Measurements from ENCODE around the gene TTLL5. TPM values are rescaled to one million over a fixed set of nuclear protein-coding genes. Genes with fewer than 3 reads are reported as not detected.

The TTLL5 gene
- polyA plus RNA-seq, 2 of the 4 experiments (the other 2 are of a cell fraction), result 18.8 to 23.7 TPM

GRCh38 chr14:75807667-75808360 lies 146.8 kb downstream of the TTLL5 start:
- H3K9me3 ChIP-seq, result no peaks in the 10 kb centered on the region
- TF ChIP-seq TP53 (CRISPR knock-in tag; IDR thresholded peaks at IDR 0.05) (no peak), MAFK (IDR thresholded peaks at IDR 0.05; ENCODE audit: partially characterized antibody) (no peak), REST (IDR thresholded peaks at IDR 0.05) (no peak)
- ChIA-PET CTCF (interaction anchor here (0.6 to 1.6 kb wide), 3 partner anchors 9 to 19 kb away, joined by 3 read pairs; no protein-coding TSS in a partner anchor), POLR2A (no interaction called here)
- no peaks in the 10 kb centered on the region for H3K4me1 ChIP-seq
- no peak overlapping the region for H3K27ac ChIP-seq
- WGBS (ENCODE audit: missing lambda C conversion rate), result 90% methylated on average over 6 of the region's 6 CpGs
- no peak for DNase-seq (ENCODE audit: low read depth in 1 of 2, low spot score in 1 of 2)
- no peak overlapping the region for H3K4me3 ChIP-seq
- ATAC-seq, result no peak
- no peak for FAIRE-seq
- H3K4me2 ChIP-seq, result no peak overlapping the region

- 87% methylated on average over 7 of the region's 7 CpGs for WGBS (ENCODE audit: missing lambda C conversion rate)
- Histone ChIP-seq H3K4me1 (no peaks in the 10 kb centered on the region), H3K9me3 (no peaks in the 10 kb centered on the region), H3K4me3 (no peak overlapping the region), H3K27ac (no peak overlapping the region), H3K4me2 (no peak overlapping the region)
- ChIA-PET CTCF (interaction anchor here (0.7 to 3.4 kb wide), 6 partner anchors 10 to 171 kb away, joined by 3 to 10 read pairs (median 4); partner anchors contain the start of gene TGFB3), POLR2A (no interaction called here)
- TF ChIP-seq PHF8 (IDR thresholded peaks at IDR 0.05; ENCODE audit: borderline replicate concordance, low read depth) (no peak), FOSB (CRISPR knock-in tag; IDR thresholded peaks at IDR 0.05) (no peak), CBX8 (IDR thresholded peaks at IDR 0.05) (no peak), EHMT2 (IDR thresholded peaks at IDR 0.05; ENCODE audit: low read depth) (no peak), CEBPB (IDR thresholded peaks at IDR 0.05) (no peak), NPAS2 (CRISPR knock-in tag; IDR thresholded peaks at IDR 0.05; ENCODE audit: borderline replicate concordance) (no peak), NR3C1 (IDR thresholded peaks at IDR 0.05) (no peak), RFX5 (IDR thresholded peaks at IDR 0.05) (no peak), TP53 (CRISPR knock-in tag; IDR thresholded peaks at IDR 0.05) (no peak)
- ATAC-seq (no peak), FAIRE-seq (no peak), DNase-seq (ENCODE audit: low read depth in 1 of 2, low spot score in 1 of 2) (no peak)
Observed at GRCh38 chr14:75811136-75811829, 150.2 kb downstream of the TTLL5 start.

- WGBS (ENCODE audit: missing lambda C conversion rate), result 88% methylated on average over 7 of the region's 7 CpGs
- CTCF ChIA-PET, result interaction anchor here (0.7 to 1.1 kb wide), 5 partner anchors 10 to 170 kb away, joined by 3 to 4 read pairs (median 3); partner anchors contain the start of gene TGFB3
- ATAC-seq, result no peak
- POLR2A ChIA-PET, result no interaction called here
- no peak for FAIRE-seq
- Histone ChIP-seq H3K27ac (no peak overlapping the region), H3K9me3 (no peaks in the 10 kb centered on the region), H3K4me2 (no peak overlapping the region), H3K4me3 (no peak overlapping the region), H3K4me1 (no peaks in the 10 kb centered on the region)
- DNase-seq (ENCODE audit: low read depth in 1 of 2, low spot score in 1 of 2), result no peak
- TF ChIP-seq GATA3 (IDR thresholded peaks at IDR 0.05; ENCODE audit: borderline replicate concordance) (no peak), FOSB (CRISPR knock-in tag; IDR thresholded peaks at IDR 0.05) (no peak), CHD2 (IDR thresholded peaks at IDR 0.05; ENCODE audit: low read length, partially characterized antibody) (no peak), KDM1A (IDR thresholded peaks at IDR 0.05; ENCODE audit: low read depth) (no peak), EP300 (IDR thresholded peaks at IDR 0.05) (no peak), JUNB (IDR thresholded peaks at IDR 0.05) (no peak), MYC (IDR thresholded peaks at IDR 0.05; ENCODE audit: borderline replicate concordance, low read length) (no peak), ELK1 (IDR thresholded peaks at IDR 0.05; ENCODE audit: low read depth, low read length) (no peak), POLR2AphosphoS2 (conservative IDR thresholded peaks at IDR 0.05; ENCODE audit: low read length) (no peak), SREBF2 (IDR thresholded peaks at IDR 0.05) (no peak), ATOH8 (CRISPR knock-in tag; IDR thresholded peaks at IDR 0.05; ENCODE audit: low read depth) (no peak), JUN (IDR thresholded peaks at IDR 0.05) (no peak)
Observed at GRCh38 chr14:75811872-75812499, 150.9 kb downstream of the TTLL5 start.

Measured in A549 (cell line).